Brain microvascular endothelial cell (primary cell): Measurements from ENCODE around the gene PDZRN3.

Experiments used
- DNase-seq: peaks from one replicate; pipeline ENCODE4 v3.0.0-alpha.2; 2020
- H3K27ac ChIP-seq: fragments of 250-450 bp; sonication (Bioruptor Pico); 2 replicates; pipeline ENCODE4 v1.5.1; 2020; ENCODE audit warnings: mild to moderate bottlenecking, moderate library complexity
- H3K27me3 ChIP-seq: fragments of 250-450 bp; sonication (Bioruptor Pico); replicated peaks from 2 replicates; pipeline ENCODE4 v1.5.1; 2020; ENCODE audit warnings: mild to moderate bottlenecking
- H3K36me3 ChIP-seq: fragments of 250-450 bp; sonication (Bioruptor Pico); replicated peaks from 2 replicates; pipeline ENCODE4 v1.5.1; 2020; ENCODE audit warnings: mild to moderate bottlenecking
- H3K4me3 ChIP-seq: 2 replicates; pipeline ENCODE4 v1.5.1; 2011; ENCODE audit warnings: low read depth, mild to moderate bottlenecking, control low read depth, low read length, moderate library complexity
- in situ Hi-C: cut with HindIII; loops from 2 replicates; pipeline ENCODE4 v1.10.0; 2017; ENCODE audit warnings: low sequenced_read_pairs, low pct_ligation_motif_present
- TF ChIP-seq, protein P1 (sequence below): IDR thresholded peaks from 2 replicates; pipeline ENCODE4 v1.5.1; 2011; ENCODE audit warnings: low read depth, mild to moderate bottlenecking, moderate library complexity, low read length, control low read depth, inconsistent platforms; ENCODE audit errors: missing control alignments

The PDZRN3 gene

DNA sequence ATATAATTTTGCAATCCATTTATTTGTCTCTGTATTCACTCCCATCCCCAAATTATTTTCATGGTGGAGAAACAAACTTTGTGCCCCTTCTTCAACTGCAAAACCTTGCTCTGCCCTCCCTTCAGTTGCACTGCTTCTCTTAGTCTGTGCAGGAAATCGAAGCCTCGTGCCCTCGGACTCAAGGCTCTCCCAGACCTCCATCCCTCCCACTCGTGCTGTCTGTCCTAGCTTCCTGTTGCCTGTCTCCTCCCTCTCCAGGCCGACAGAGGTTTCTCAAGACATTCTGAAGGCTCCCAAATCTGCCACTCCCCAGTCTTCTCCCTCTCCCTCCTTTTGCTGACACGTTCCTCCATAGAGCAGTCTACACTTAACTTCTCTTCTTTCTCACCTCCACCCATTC, 177.6 kb downstream of the PDZRN3 start:
- Histone ChIP-seq H3K27ac (no peak overlapping the region), H3K27me3 (peaks cover 2% of the 10 kb centered on the region), H3K36me3 (no peaks in the 10 kb centered on the region), H3K4me3 (no peak overlapping the region)
- no peak for DNase-seq
- TF ChIP-seq, protein P1, sequence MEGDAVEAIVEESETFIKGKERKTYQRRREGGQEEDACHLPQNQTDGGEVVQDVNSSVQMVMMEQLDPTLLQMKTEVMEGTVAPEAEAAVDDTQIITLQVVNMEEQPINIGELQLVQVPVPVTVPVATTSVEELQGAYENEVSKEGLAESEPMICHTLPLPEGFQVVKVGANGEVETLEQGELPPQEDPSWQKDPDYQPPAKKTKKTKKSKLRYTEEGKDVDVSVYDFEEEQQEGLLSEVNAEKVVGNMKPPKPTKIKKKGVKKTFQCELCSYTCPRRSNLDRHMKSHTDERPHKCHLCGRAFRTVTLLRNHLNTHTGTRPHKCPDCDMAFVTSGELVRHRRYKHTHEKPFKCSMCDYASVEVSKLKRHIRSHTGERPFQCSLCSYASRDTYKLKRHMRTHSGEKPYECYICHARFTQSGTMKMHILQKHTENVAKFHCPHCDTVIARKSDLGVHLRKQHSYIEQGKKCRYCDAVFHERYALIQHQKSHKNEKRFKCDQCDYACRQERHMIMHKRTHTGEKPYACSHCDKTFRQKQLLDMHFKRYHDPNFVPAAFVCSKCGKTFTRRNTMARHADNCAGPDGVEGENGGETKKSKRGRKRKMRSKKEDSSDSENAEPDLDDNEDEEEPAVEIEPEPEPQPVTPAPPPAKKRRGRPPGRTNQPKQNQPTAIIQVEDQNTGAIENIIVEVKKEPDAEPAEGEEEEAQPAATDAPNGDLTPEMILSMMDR: no peak
- in situ Hi-C loops: no loop called here

GRCh38 chr3:73446467-73447110, 178.2 kb downstream of the PDZRN3 start:
- in situ Hi-C loops: no loop called here
- no peak for DNase-seq
- Histone ChIP-seq H3K27ac (no peak overlapping the region), H3K27me3 (peaks cover 2% of the 10 kb centered on the region), H3K36me3 (no peaks in the 10 kb centered on the region), H3K4me3 (no peak overlapping the region)
- TF ChIP-seq, protein P1: no peak

GRCh38 chr3:73442886-73443285, 181.9 kb downstream of the PDZRN3 start:
- Histone ChIP-seq H3K4me3 (no peak overlapping the region), H3K27ac (no peak overlapping the region), H3K27me3 (no peaks in the 10 kb centered on the region), H3K36me3 (no peaks in the 10 kb centered on the region)
- no peak for DNase-seq
- TF ChIP-seq, protein P1: no peak
- in situ Hi-C loops: no loop called here

DNA sequence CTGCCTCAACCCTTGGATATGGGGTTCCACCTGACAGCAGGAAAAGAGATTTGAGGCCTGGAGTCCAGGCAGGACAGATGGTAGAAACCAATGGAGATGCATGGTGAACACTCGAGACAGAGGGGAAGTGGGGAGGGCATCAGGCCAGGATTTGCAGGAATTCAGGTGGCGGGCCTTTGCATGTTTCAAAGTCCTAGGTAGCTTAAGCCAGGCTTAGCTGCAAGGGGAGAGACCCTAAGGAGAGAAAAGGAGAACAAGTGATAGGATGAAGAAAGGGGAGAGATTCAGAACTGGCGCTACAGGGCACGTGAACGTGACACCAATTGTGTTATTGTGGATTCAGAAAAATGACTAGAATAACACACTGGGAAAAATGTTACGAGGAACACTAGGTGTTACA, 182.6 kb downstream of the PDZRN3 start:
- Histone ChIP-seq H3K36me3 (no peaks in the 10 kb centered on the region), H3K27me3 (no peaks in the 10 kb centered on the region), H3K27ac (no peak overlapping the region), H3K4me3 (no peak overlapping the region)
- DNase-seq: no peak
- in situ Hi-C loops: no loop called here
- TF ChIP-seq, protein P1: no peak

DNA sequence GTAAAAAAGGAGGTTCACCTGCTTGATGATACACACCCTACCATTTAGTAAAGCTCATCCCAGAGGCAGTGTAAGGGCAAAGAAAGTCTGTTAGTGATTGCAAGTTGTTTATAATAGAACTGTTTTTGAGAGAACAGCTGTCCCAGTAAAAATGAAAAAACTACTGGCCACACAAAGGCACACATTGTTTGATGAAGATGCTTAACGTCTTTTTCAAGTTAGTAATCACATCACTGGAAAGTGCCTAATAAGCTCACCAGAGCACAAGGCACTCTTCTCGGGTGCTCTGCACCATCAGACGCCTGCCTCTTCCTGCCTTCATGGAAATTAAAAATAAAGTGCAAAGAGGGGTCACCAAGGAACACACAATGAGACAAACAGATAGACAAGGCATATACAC, 186.9 kb downstream of the PDZRN3 start:
- Histone ChIP-seq H3K27me3 (no peaks in the 10 kb centered on the region), H3K27ac (no peak overlapping the region), H3K36me3 (no peaks in the 10 kb centered on the region), H3K4me3 (no peak overlapping the region)
- DNase-seq: no peak
- TF ChIP-seq, protein P1: no peak
- in situ Hi-C loops: no loop called here

- no peak overlapping the region for H3K4me3 ChIP-seq
- no peaks in the 10 kb centered on the region for H3K36me3 ChIP-seq
- TF ChIP-seq, protein P1: no peak
- H3K27ac ChIP-seq: no peak overlapping the region
- in situ Hi-C loops: no loop called here
- DNase-seq: no peak
- H3K27me3 ChIP-seq: no peaks in the 10 kb centered on the region
These were observed 189.7 kb downstream of the PDZRN3 start for GRCh38 chr3:73435055-73435454.
